Fibroblast of the aortic adventitia (primary cell): ENCODE results near the gene TTC6. TPM values are rescaled to one million over a fixed set of nuclear protein-coding genes. Genes with fewer than 3 reads are reported as not detected.
"Not testable (repeated sequence)": the region's sequence is repeated elsewhere in the genome, so short reads cannot be mapped to it uniquely, and the experiment has no call there.

Experiments
- DNase-seq: peaks from one replicate; pipeline ENCODE4 v3.0.0-alpha.2; 2010; ENCODE audit warnings: low read depth
- H3K4me3 ChIP-seq: 2 replicates; pipeline ENCODE4 v1.5.1; 2011; ENCODE audit warnings: low read depth, mild to moderate bottlenecking, control low read depth, low read length, moderate library complexity
- CTCF ChIP-seq: IDR thresholded peaks from 2 replicates; pipeline ENCODE4 v1.5.1; 2011; ENCODE audit warnings: mild to moderate bottlenecking, low read length, control low read depth, inconsistent platforms; ENCODE audit not compliant: insufficient read depth
- total RNA-seq: library from RNA; depleted of rRNA; stranded (reverse); fragments of >200 nt; gene quantifications from 2 replicates; pipeline ENCODE4 v1.2.3, GENCODE V29; 2012; ENCODE audit warnings: low replicate concordance

TTC6 gene
- 0.16 and 0.36 TPM in 2 replicates for total RNA-seq

GRCh38 chr14:37594971-37595808, at the start of gene TTC6, which contains the start of gene FOXA1:
TTC6 (plus strand) TSS chr14:37595629; CDS start chr14:37622065, 26,436 bp downstream.
FOXA1 (minus strand) TSS chr14:37595249; CDS start chr14:37594972, 277 bp downstream.
- TF ChIP-seq CTCF = no peak
- H3K4me3 ChIP-seq = peak within 1 kb of the TSS; percentile 60
- peak; percentile 16 for DNase-seq

- H3K4me3 ChIP-seq = no peak overlapping the region
- no peak for TF ChIP-seq CTCF
- no peak for DNase-seq
These were observed 48.6 kb upstream of the TTC6 start for GRCh38 chr14:37546621-37547447.

- DNase-seq = peak; percentile 70
- no peak overlapping the region for H3K4me3 ChIP-seq
- TF ChIP-seq CTCF = no peak
These were observed 44.9 kb upstream of the TTC6 start for GRCh38 chr14:37550511-37550910.

- TF ChIP-seq CTCF = no peak
- no peak for DNase-seq
- H3K4me3 ChIP-seq = no peak overlapping the region
These were observed 44.3 kb upstream of the TTC6 start for GRCh38 chr14:37551119-37551518.

GRCh38 chr14:37553935-37554550, 41.4 kb upstream of the TTC6 start:
- TF ChIP-seq CTCF = no peak
- no peak for DNase-seq
- no peak overlapping the region for H3K4me3 ChIP-seq

- not testable (repeated sequence) for DNase-seq, H3K4me3 ChIP-seq
These were observed 39.8 kb upstream of the TTC6 start for GRCh38 chr14:37555596-37555995.
